ENCODE results near the gene CCDC9B.

CCDC9B gene

GRCh38 chr15:40345225-40345866 is 4.6 kb upstream of the CCDC9B start:
- no peak for DNase-seq (ENCODE audit: low spot score)

- DNase-seq (ENCODE audit: low spot score) = peak; percentile 74
These were observed 3.9 kb upstream of the CCDC9B start for GRCh38 chr15:40344631-40345120.

- no peak for DNase-seq (ENCODE audit: low spot score)
These were observed 3.5 kb upstream of the CCDC9B start for GRCh38 chr15:40344217-40344616.

- no peak for DNase-seq (ENCODE audit: low spot score)
These were observed 2.8 kb upstream of the CCDC9B start for GRCh38 chr15:40343512-40343911.

GRCh38 chr15:40342416-40343320 is 1.9 kb upstream of the CCDC9B start:
- no peak for DNase-seq (ENCODE audit: low spot score)

GRCh38 chr15:40340038-40340739 is 550 bp downstream of the CCDC9B start:
- DNase-seq (ENCODE audit: low spot score) = no peak

- DNase-seq (ENCODE audit: low spot score) = no peak
These were observed 1.2 kb downstream of the CCDC9B start for GRCh38 chr15:40339621-40339945.

- no peak for DNase-seq (ENCODE audit: low spot score)
These were observed 1.7 kb downstream of the CCDC9B start for GRCh38 chr15:40338921-40339620.

GRCh38 chr15:40338041-40338657 is 2.6 kb downstream of the CCDC9B start:
- peak; percentile 75 for DNase-seq (ENCODE audit: low spot score)

GRCh38 chr15:40337597-40337996 is 3.1 kb downstream of the CCDC9B start:
- DNase-seq (ENCODE audit: low spot score) = no peak

GRCh38 chr15:40336744-40337122 is 4.0 kb downstream of the CCDC9B start:
- DNase-seq (ENCODE audit: low spot score) = no peak

- DNase-seq (ENCODE audit: low spot score) = no peak
These were observed 4.6 kb downstream of the CCDC9B start for GRCh38 chr15:40335938-40336743.

GRCh38 chr15:40334941-40335795 is 5.6 kb downstream of the CCDC9B start:
- DNase-seq (ENCODE audit: low spot score) = no peak

GRCh38 chr15:40334541-40334940 is 6.2 kb downstream of the CCDC9B start:
- DNase-seq (ENCODE audit: low spot score) = no peak

- no peak for DNase-seq (ENCODE audit: low spot score)
These were observed 6.7 kb downstream of the CCDC9B start for GRCh38 chr15:40333922-40334492.

GRCh38 chr15:40332113-40332781 is 8.5 kb downstream of the CCDC9B start:
- no peak for DNase-seq (ENCODE audit: low spot score)

GRCh38 chr15:40331637-40332036 is 9.1 kb downstream of the CCDC9B start:
- no peak for DNase-seq (ENCODE audit: low spot score)

GRCh38 chr15:40331026-40331425 is 9.7 kb downstream of the CCDC9B start:
- DNase-seq (ENCODE audit: low spot score) = no peak

GRCh38 chr15:40330368-40330836 is 10.3 kb downstream of the CCDC9B start:
- no peak for DNase-seq (ENCODE audit: low spot score)
